Measurements from ENCODE around the gene TMEM204. TPM values are rescaled to one million over a fixed set of nuclear protein-coding genes. Genes with fewer than 3 reads are reported as not detected.

TMEM204 gene
- total RNA-seq, 2 experiments from 2014 or later, result 35.1 to 35.6 TPM

- Mint-ChIP-seq H3K27me3 (ENCODE audit: low read depth) (no peaks in the 10 kb centered on the region), H3K9me3 (ENCODE audit: insufficient read depth) (no peaks in the 10 kb centered on the region), H3K4me1 (ENCODE audit: low read depth) (peaks cover 59% of the 10 kb centered on the region), H3K4me3 (peak overlapping the region; percentile 90), H3K27ac (peak overlapping the region; percentile 76), H3K36me3 (ENCODE audit: low read depth) (peaks cover 52% of the 10 kb centered on the region)
- ATAC-seq (no peak), DNase-seq (no peak)
- ChIA-PET CTCF (interaction anchor here (0.9 kb wide), 1 partner anchor 21 kb away, joined by 3 read pairs; no protein-coding TSS in a partner anchor), POLR2A (interaction anchor here (0.6 kb wide), 1 partner anchor 248 kb away, joined by 3 read pairs; no protein-coding TSS in a partner anchor)
Observed at GRCh38 chr16:1536601-1537000, 3.1 kb downstream of the TMEM204 start.

GRCh38 chr16:1537138-1537577, 3.7 kb downstream of the TMEM204 start:
- H3K27me3 Mint-ChIP-seq (ENCODE audit: low read depth), result no peaks in the 10 kb centered on the region
- no peak for ATAC-seq
- H3K9me3 Mint-ChIP-seq (ENCODE audit: insufficient read depth), result no peaks in the 10 kb centered on the region
- peak overlapping the region; percentile 76 for H3K27ac Mint-ChIP-seq
- CTCF ChIA-PET, result no interaction called here
- DNase-seq, result no peak
- H3K4me3 Mint-ChIP-seq, result peak overlapping the region; percentile 90
- peaks cover 63% of the 10 kb centered on the region for H3K4me1 Mint-ChIP-seq (ENCODE audit: low read depth)
- POLR2A ChIA-PET, result no interaction called here
- peaks cover 58% of the 10 kb centered on the region for H3K36me3 Mint-ChIP-seq (ENCODE audit: low read depth)

- no peak for ATAC-seq
- ChIA-PET CTCF (interaction anchor here (1.1 kb wide), 1 partner anchor 10 kb away, joined by 3 read pairs; no protein-coding TSS in a partner anchor), POLR2A (interaction anchor here (1.2 to 1.5 kb wide), 4 partner anchors 10 to 117 kb away, joined by 3 to 7 read pairs (median 4); partner anchors contain the start of genes TELO2 and UQCC4)
- Mint-ChIP-seq H3K4me3 (peak overlapping the region; percentile 90), H3K27me3 (ENCODE audit: low read depth) (no peaks in the 10 kb centered on the region), H3K4me1 (ENCODE audit: low read depth) (peaks cover 64% of the 10 kb centered on the region), H3K27ac (peak overlapping the region; percentile 83), H3K9me3 (ENCODE audit: insufficient read depth) (no peaks in the 10 kb centered on the region), H3K36me3 (ENCODE audit: low read depth) (peaks cover 64% of the 10 kb centered on the region)
- DNase-seq, result peak; percentile 58
Observed at GRCh38 chr16:1537763-1538289, 4.4 kb downstream of the TMEM204 start.

- no peaks in the 10 kb centered on the region for H3K27me3 Mint-ChIP-seq (ENCODE audit: low read depth)
- H3K27ac Mint-ChIP-seq, result peak overlapping the region; percentile 83
- H3K9me3 Mint-ChIP-seq (ENCODE audit: insufficient read depth), result no peaks in the 10 kb centered on the region
- ChIA-PET CTCF (interaction anchor here (0.6 to 2.1 kb wide), 4 partner anchors 9 to 175 kb away, joined by 3 to 5 read pairs (median 3); no protein-coding TSS in a partner anchor), POLR2A (interaction anchor here (1.1 to 1.5 kb wide), 7 partner anchors 11 to 175 kb away, joined by 3 to 7 read pairs (median 4); partner anchors contain the start of genes TELO2 and UQCC4)
- H3K4me3 Mint-ChIP-seq, result peak overlapping the region; percentile 90
- ATAC-seq (no peak), DNase-seq (peak; percentile 49)
- H3K4me1 Mint-ChIP-seq (ENCODE audit: low read depth), result peaks cover 68% of the 10 kb centered on the region
- peaks cover 70% of the 10 kb centered on the region for H3K36me3 Mint-ChIP-seq (ENCODE audit: low read depth)
Observed at GRCh38 chr16:1538804-1539520, 5.5 kb downstream of the TMEM204 start.

- POLR2A ChIA-PET, result interaction anchor here (0.8 to 1.2 kb wide), 2 partner anchors 166 to 575 kb away, joined by 3 read pairs; no protein-coding TSS in a partner anchor
- Mint-ChIP-seq H3K36me3 (ENCODE audit: low read depth) (peaks cover 68% of the 10 kb centered on the region), H3K4me1 (ENCODE audit: low read depth) (peaks cover 73% of the 10 kb centered on the region), H3K27ac (peak overlapping the region; percentile 49), H3K27me3 (ENCODE audit: low read depth) (no peaks in the 10 kb centered on the region), H3K4me3 (no peak overlapping the region), H3K9me3 (ENCODE audit: insufficient read depth) (no peaks in the 10 kb centered on the region)
- CTCF ChIA-PET, result interaction anchor here (2.1 kb wide), 1 partner anchor 176 kb away, joined by 5 read pairs; no protein-coding TSS in a partner anchor
- ATAC-seq (no peak), DNase-seq (no peak)
Observed at GRCh38 chr16:1539720-1540555, 6.5 kb downstream of the TMEM204 start.

- DNase-seq, result no peak
- Mint-ChIP-seq H3K9me3 (ENCODE audit: insufficient read depth) (no peaks in the 10 kb centered on the region), H3K36me3 (ENCODE audit: low read depth) (peaks cover 65% of the 10 kb centered on the region), H3K4me1 (ENCODE audit: low read depth) (peaks cover 77% of the 10 kb centered on the region), H3K4me3 (no peak overlapping the region), H3K27me3 (ENCODE audit: low read depth) (no peaks in the 10 kb centered on the region), H3K27ac (peak overlapping the region; percentile 63)
- ChIA-PET POLR2A (interaction anchor here (1.2 kb wide), 1 partner anchor 165 kb away, joined by 3 read pairs; no protein-coding TSS in a partner anchor), CTCF (interaction anchor here (2.1 kb wide), 1 partner anchor 177 kb away, joined by 5 read pairs; no protein-coding TSS in a partner anchor)
- ATAC-seq, result no peak
Observed at GRCh38 chr16:1540556-1540855, 7.0 kb downstream of the TMEM204 start.

GRCh38 chr16:1541293-1542165, 8.1 kb downstream of the TMEM204 start:
- ChIA-PET CTCF (no interaction called here), POLR2A (interaction anchor here (0.6 kb wide), 1 partner anchor 102 kb away, joined by 3 read pairs; no protein-coding TSS in a partner anchor)
- peaks cover 57% of the 10 kb centered on the region for H3K36me3 Mint-ChIP-seq (ENCODE audit: low read depth)
- ATAC-seq, result no peak
- no peak for DNase-seq
- no peaks in the 10 kb centered on the region for H3K27me3 Mint-ChIP-seq (ENCODE audit: low read depth)
- H3K4me1 Mint-ChIP-seq (ENCODE audit: low read depth), result peaks cover 76% of the 10 kb centered on the region
- H3K27ac Mint-ChIP-seq, result peak overlapping the region; percentile 84
- no peak overlapping the region for H3K4me3 Mint-ChIP-seq
- H3K9me3 Mint-ChIP-seq (ENCODE audit: insufficient read depth), result no peaks in the 10 kb centered on the region

- H3K4me1 Mint-ChIP-seq (ENCODE audit: low read depth), result peaks cover 70% of the 10 kb centered on the region
- no peak overlapping the region for H3K4me3 Mint-ChIP-seq
- CTCF ChIA-PET, result no interaction called here
- no peak for DNase-seq
- ATAC-seq, result no peak
- H3K27ac Mint-ChIP-seq, result peak overlapping the region; percentile 84
- H3K27me3 Mint-ChIP-seq (ENCODE audit: low read depth), result no peaks in the 10 kb centered on the region
- H3K36me3 Mint-ChIP-seq (ENCODE audit: low read depth), result peaks cover 57% of the 10 kb centered on the region
- POLR2A ChIA-PET, result interaction anchor here (0.6 kb wide), 1 partner anchor 101 kb away, joined by 3 read pairs; no protein-coding TSS in a partner anchor
- no peaks in the 10 kb centered on the region for H3K9me3 Mint-ChIP-seq (ENCODE audit: insufficient read depth)
Observed at GRCh38 chr16:1542166-1542500, 8.7 kb downstream of the TMEM204 start.

- Mint-ChIP-seq H3K4me3 (no peak overlapping the region), H3K27ac (peak overlapping the region; percentile 84), H3K27me3 (ENCODE audit: low read depth) (no peaks in the 10 kb centered on the region), H3K9me3 (ENCODE audit: insufficient read depth) (no peaks in the 10 kb centered on the region), H3K4me1 (ENCODE audit: low read depth) (peaks cover 66% of the 10 kb centered on the region), H3K36me3 (ENCODE audit: low read depth) (peaks cover 53% of the 10 kb centered on the region)
- CTCF ChIA-PET, result no interaction called here
- POLR2A ChIA-PET, result interaction anchor here (0.6 to 1.2 kb wide), 2 partner anchors 16 to 101 kb away, joined by 3 to 4 read pairs; no protein-coding TSS in a partner anchor
- ATAC-seq (no peak), DNase-seq (no peak)
Observed at GRCh38 chr16:1542533-1542932, 9.1 kb downstream of the TMEM204 start.

- H3K9me3 Mint-ChIP-seq (ENCODE audit: insufficient read depth), result no peaks in the 10 kb centered on the region
- peak overlapping the region; percentile 54 for H3K4me3 Mint-ChIP-seq
- peak overlapping the region; percentile 84 for H3K27ac Mint-ChIP-seq
- DNase-seq (peak; percentile 66), ATAC-seq (peak; percentile 79)
- H3K27me3 Mint-ChIP-seq (ENCODE audit: low read depth), result no peaks in the 10 kb centered on the region
- CTCF ChIA-PET, result no interaction called here
- peaks cover 58% of the 10 kb centered on the region for H3K4me1 Mint-ChIP-seq (ENCODE audit: low read depth)
- H3K36me3 Mint-ChIP-seq (ENCODE audit: low read depth), result peaks cover 51% of the 10 kb centered on the region
- POLR2A ChIA-PET, result interaction anchor here (0.7 to 1.4 kb wide), 3 partner anchors 10 to 123 kb away, joined by 3 to 4 read pairs (median 3); partner anchors contain the start of genes TMEM204 and UQCC4
Observed at GRCh38 chr16:1543085-1543896, 9.8 kb downstream of the TMEM204 start.
